NCI-H2227 treated with DMSO at 0.1 percent for 48 hours (cell line): ENCODE results near the gene YY1.

Experiments
- DNase-seq: peaks from one replicate; lab custom pipeline; 2025; lab: John Stamatoyannopoulos, UW

Gene YY1

DNA sequence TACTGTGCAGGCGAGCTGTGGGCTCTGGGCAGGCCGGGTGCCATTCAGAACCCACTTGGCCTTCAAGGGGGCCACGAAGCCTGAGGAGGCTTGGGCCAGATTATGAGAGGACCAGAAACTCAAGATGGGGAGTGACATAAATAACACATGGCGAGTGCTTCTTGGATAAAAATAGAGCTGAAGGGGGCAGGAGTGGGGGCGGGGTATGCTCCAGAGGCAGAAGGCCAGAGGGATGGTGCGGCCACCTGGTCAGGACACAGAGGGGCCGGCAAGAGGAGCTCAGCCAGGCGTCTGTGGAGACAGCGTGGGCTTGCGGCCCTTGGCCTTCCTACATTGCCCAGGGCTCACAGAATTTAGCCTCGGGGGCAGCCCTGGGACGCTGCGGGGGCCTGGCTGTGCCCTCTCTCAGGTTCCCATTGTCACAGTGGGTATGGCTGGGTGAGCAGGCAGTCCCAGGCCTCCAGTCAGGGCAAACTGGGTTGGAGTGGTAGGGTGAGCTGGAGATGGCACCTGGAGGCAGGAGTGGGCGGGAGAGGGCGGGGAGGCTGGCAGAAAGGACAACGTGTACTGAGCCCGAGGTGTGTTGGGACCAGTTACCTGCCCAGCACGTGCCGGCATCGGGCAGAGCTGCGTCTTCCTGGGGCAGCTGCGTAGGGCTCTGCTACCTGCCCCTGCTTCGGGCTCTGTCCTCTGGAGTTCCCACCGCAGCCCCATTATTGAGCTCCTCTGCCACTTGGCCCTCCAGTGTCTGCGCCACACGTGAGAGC is 74.7 kb downstream of the YY1 start:
- DNase-seq: no peak

DNA sequence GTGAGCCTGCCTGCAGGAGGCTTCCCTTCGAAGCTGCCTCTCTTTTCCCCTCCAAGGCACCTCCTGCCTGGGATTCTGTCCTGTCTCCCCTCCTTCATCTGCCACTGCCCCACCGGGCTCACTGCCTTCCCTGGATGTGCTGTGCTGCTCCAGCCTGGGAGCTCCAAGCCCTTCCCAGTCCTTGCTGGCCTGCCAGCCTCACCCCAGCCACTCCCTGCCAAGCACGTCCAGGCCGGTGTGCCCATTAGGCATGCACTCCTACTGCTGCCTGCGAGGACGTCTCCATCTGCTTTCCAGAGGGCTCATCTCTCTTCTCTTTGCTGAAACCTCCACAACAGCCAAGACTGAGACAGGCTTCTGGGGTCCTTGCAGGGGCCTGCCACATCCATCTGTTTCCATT is 75.8 kb downstream of the YY1 start:
- no peak for DNase-seq

- no peak for DNase-seq
Observed at GRCh38 chr14:100317389-100317788, 78.4 kb downstream of the YY1 start.

- no peak for DNase-seq
Observed at GRCh38 chr14:100317912-100318808, 79.2 kb downstream of the YY1 start.

GRCh38 chr14:100320157-100320856 is 81.4 kb downstream of the YY1 start:
- no peak for DNase-seq

- no peak for DNase-seq
Observed at GRCh38 chr14:100321473-100322137, 82.7 kb downstream of the YY1 start.

GRCh38 chr14:100322138-100322957 is 83.4 kb downstream of the YY1 start:
- no peak for DNase-seq

- DNase-seq: no peak
Observed at GRCh38 chr14:100323121-100323941, 84.4 kb downstream of the YY1 start, which contains the start of gene SLC25A47. Gene SLC25A47, plus strand, starts transcription at chr14:100323339. Its CDS starts 76 bp downstream, at chr14:100323415.

GRCh38 chr14:100323942-100324307 is 85.0 kb downstream of the YY1 start:
- no peak for DNase-seq

DNA sequence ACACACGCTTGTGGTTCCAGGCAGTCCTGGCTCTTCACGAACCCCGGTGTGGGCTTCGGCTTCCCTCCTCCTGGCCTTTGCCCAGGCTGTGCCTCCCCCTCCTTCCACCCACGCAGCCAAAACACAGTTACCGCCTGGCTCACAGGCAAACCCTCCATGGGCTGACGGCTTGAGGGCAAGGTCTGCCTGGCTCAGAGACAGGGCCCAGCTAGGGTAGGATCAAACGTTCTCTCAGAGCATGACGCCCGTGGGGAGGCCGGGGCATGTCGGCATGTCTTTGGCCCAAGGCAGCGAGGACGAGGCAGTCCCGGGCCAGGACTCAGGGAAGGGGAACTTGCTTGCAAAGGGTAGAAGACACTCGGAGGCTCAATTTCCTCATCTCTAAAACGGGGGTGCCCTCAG is 86.3 kb downstream of the YY1 start:
- DNase-seq: no peak

GRCh38 chr14:100325958-100326357 is 87.0 kb downstream of the YY1 start:
- DNase-seq: no peak

GRCh38 chr14:100327128-100327527 is 88.2 kb downstream of the YY1 start:
- DNase-seq: no peak

DNA sequence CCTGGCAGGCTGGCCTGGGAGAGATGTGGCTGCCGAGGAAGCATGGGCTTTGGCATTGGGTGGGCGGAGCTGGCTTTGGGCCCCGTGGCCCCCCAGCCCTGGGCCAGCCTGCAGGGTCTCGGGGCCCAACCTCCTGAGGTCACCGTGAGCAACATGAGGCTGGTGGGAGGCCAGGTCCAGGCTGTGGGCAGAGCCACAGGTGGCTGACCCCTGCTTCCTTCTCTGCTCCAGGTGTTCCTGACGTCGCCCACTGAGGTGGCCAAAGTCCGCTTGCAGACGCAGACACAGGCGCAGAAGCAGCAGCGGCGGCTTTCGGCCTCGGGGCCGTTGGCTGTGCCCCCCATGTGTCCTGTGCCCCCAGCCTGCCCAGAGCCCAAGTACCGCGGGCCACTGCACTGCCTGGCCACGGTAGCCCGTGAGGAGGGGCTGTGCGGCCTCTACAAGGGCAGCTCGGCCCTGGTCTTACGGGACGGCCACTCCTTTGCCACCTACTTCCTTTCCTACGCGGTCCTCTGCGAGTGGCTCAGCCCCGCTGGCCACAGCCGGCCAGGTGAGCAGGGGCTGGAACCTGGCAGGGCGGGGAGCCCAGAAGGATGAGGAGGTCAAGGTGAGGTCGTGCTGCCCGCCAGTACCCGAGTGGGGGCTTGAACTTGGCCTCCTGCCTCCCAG is 89.7 kb downstream of the YY1 start:
- DNase-seq: no peak

DNA sequence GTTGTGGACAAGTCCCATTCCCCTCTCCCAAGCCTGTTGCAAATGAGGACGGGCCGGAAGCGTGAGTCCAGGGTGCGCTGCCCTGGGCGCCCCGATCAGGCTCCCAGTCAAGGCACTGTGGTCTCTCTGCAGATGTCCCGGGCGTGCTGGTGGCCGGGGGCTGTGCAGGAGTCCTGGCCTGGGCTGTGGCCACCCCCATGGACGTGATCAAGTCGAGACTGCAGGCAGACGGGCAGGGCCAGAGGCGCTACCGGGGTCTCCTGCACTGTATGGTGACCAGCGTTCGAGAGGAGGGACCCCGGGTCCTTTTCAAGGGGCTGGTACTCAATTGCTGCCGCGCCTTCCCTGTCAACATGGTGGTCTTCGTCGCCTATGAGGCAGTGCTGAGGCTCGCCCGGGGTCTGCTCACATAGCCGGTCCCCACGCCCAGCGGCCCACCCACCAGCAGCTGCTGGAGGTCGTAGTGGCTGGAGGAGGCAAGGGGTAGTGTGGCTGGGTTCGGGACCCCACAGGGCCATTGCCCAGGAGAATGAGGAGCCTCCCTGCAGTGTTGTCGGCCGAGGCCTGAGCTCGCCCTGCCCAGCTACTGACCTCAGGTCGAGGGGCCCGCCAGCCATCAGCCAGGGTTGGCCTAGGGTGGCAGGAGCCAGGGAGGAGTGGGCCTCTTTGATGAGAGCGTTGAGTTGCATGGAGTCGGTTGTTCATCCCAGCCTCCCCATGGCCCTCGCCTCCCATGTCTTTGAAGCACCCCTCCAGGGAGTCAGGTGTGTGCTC is 90.5 kb downstream of the YY1 start:
- DNase-seq: no peak

DNA sequence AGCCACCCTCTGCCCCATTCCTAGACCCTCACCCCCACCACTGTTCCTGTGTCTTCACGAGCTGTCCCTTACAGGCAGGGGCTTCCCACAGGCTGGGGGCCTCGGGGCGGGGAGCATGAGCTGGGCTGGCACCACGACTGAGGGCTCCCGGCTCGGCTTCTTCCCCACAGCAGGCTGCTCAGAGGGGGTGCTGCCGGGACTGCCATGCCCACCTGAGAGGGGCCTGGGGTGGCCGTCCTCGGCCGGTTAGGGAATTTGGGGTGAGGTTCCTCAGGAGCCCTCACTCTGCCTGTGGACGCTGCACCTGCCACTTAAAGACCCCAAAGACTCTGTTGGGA is 91.0 kb downstream of the YY1 start:
- DNase-seq: no peak

- DNase-seq: no peak
Observed at GRCh38 chr14:100330388-100330931, 91.5 kb downstream of the YY1 start.

DNA sequence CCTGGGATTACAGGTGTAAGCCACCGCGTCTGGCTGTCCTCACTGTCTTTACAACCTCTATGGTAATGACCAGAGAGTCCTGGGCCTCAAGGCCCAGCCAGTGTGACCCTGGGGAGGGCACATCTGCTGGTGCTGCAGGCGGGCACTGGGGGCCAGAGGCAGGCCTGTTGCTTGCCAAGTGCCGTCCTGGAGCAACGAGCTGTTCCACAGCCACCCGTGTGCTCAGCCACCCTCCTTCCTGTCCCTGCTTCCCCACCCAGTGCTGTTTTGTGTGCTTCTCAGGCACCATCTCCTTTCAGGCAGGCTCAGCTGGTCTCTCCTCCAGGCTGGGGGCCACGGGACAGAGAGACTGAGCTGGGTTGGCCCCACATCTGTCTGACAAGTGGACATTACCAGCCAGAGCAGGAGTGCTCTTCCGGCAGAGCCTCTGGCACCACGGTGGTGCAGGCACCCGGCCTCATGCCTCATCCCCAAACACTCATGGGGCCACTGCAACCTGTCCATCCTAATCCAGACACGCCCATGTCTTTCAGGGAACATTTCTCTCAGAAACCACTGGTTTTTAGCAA is 93.2 kb downstream of the YY1 start:
- DNase-seq: no peak
